Ecto neural progenitor cell (in vitro differentiated cells): ENCODE measurements around the gene C2CD4C.
"Not testable (repeated sequence)": the region's sequence is repeated elsewhere in the genome, so short reads cannot be mapped to it uniquely, and the experiment has no call there.

ENCODE experiments used
- DNase-seq: peaks from one replicate; pipeline ENCODE4 v3.0.0-alpha.2; 2018; ENCODE audit warnings: low spot score

The C2CD4C gene

DNA sequence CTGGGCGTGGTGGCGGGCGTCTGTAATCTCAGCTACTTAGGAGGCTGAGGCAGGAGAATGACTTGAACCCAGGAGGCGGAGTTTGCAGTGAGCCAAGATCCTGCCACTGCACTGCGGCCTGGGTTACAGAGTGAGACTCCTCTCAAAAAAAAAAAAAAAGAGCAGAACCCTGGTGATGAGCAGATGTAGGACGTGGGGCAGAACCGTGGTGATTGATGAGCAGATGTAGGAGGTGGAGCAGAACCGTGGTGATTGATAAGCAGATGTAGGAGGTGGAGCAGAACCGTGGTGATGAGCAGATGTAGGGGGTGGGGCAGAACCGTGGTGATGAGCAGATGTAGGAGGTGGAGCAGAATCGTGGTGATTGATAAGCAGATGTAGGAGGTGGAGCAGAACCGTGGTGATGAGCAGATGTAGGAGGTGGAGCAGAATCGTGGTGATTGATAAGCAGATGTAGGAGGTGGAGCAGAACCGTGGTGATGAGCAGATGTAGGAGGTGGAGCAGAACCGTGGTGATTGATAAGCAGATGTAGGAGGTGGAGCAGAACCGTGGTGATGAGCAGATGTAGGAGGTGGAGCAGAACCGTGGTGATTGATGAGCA, 28.2 kb downstream of the C2CD4C start:
- not testable (repeated sequence) for DNase-seq

DNA sequence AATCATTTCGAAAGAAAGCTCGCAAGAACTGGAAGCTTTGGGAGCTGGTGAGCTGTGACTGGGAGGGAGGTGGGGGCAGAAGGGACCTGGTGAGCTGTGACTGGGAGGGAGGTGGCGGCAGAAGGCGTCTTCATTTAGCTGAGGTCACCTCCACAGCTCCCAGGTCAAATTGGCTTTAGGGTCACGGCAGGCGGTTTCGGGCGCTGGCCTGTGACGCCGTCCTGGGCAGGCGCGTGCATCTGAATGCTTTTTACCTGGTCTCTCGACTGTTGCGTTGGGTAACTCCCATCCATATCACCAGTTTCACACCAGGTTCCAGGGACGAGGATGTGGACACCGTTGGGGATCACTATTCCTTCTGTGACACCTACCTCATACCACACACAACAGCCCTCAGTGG, 29.2 kb downstream of the C2CD4C start:
- no peak for DNase-seq

DNA sequence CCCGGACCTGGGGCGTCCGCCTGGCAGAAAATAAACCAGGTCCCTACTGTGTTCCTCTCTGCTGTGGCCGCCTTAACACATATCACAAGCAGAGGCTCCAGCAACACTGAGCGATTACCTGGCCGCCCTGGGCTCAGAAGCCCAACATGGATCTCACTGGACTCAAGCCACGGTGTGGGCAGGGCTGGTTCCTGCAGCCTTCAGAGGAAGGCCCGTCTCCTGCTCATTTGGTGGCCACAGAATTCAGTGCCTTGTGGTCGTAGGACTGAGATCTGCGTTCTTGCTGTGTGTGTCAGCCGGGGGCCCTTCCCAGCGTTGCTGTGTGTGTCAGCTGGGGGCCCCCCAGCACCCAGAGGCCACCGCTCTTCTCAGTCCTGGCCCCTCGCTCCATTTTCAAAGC, 30.2 kb downstream of the C2CD4C start:
- no peak for DNase-seq

DNA sequence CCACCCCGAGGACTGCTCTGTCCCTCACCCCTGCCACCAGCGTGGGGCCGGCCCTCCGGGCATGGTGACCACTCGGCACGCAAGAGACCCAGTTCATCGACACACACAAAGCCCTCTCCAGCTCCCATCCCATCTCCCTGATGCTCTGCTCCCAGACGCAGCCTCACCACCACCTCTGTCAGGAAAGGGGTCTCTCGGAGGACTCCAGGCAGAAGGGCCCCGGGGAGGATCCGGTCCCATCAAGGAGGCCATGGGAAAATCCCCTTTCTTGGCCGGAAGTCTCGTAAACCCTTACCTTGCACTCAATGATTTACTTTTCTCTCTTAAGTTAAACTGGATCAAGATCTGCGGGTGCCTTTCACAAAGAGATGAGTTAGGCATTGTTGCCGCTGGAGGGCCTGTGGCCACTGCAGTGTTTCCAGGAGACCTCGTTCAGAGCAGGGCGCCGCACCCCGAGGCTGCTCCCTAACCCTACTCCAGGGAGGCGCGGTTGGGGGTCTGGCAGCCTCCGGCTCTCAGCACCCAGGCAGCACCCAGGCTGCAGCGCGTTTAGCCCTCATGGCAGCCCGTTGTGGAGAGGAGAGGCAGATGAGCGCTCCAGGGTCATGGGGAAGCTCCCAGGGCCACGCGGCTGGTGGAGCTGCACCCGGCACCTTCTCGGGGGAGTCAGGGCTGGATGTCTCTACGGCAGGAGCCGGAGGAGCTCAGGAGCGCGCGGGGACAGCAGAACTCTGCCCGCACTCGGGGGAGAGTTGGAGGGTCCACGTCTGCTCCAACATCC, 31.0 kb downstream of the C2CD4C start:
- DNase-seq, result no peak

DNA sequence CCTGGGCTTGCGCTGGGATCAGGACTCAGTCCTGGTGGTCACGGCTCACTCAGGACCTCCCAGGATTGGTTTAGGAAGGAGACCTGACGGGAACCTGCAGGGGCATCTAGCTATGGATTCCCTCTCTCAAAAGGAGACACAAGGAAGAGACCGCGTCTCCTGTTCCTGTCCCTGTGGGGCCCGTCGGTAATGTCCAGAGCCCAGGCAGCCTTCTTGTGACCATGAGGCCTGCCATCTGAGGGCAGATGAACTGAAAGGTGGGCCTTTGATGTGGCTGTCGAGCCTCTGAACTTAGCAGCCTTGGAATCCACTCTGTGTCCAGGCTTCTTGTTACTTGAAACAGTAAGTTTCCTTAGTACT, 32.9 kb downstream of the C2CD4C start:
- DNase-seq, result no peak

DNA sequence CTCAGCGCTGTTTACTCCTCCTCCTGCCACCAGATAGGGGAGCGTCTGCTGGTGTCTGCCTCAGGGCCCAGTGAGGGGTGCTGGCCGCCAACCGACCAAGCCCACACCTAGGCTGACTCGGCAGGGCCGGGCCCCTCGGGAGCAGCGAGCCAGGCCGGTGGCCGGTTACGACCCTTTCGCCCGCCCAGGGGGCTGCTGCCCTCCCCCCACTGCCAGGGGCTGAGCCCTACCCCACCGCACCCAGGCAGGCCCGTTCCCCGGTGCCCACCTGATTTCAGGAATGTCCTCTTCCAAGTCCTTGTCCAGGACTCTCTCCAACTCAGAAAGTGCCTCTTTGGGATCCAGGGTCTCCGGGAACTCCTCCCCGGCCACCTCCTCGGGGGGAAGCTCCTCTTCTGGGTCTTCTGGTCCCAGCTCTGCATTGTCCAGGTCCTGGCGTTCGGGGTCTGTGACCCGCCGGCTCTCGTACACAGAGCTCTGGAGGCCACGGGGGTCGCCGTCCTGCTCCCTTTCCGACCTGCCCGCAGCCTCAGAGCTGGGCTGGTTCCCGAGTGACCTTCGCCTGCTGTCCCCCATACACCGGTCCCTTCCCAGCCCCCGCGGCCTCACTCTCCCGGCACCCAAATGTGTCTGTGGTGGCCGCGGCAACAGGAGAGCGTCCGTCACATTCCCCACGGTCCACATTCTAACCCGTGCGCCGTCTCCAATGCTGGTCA, 33.4 kb downstream of the C2CD4C start:
- no peak for DNase-seq

DNA sequence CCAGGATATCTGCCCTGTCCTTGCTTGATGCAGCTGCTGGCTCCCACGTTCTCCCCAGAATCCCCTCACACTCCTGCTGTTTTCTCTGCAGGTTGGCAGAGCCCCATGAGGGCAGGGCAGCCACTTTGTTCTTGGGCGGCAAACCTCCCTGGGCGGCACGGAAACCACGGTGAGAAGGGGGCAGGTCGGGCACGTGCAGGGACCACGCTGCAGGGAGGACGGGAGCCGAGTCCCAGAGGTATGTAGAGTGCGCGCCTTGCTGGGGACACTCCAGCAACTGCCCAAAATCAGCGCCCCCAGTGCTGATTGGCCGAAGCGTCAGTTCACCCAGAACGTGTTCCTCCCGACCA, 34.1 kb downstream of the C2CD4C start:
- DNase-seq, result no peak

DNA sequence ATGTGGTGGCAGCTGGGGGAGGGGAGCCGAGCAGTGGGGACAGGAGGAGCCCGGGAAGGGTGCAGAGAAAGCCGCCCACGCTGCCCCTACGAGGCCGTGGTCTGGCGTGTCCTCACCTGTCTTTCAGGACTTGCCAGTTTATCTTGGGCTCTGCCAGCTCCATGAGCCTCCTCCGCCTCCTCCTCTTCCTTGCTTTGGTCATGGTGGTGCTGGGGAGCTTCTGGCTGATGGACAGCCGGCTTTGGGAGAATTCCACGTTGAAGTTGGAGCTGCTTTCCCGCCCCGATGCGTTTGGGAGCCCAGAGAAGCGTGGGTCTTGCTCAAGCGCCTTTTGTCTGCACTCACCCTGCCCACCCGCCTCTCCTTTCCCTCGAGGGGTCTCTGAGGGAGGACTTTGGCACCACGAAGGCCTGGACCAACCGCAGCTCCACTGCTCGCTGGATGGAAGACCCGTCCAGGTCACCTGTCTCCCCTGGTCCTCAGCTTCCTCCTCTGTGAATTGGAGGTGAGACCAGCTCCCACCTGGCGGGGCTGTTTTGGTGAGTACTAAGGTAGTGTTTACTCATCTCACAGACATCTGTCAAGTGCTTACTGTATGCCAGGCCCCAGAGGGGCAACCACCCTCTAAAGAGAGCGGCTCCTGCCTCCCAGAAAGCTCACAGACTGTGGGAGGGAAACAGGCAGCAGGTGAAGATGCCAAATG, 34.6 kb downstream of the C2CD4C start:
- no peak for DNase-seq

DNA sequence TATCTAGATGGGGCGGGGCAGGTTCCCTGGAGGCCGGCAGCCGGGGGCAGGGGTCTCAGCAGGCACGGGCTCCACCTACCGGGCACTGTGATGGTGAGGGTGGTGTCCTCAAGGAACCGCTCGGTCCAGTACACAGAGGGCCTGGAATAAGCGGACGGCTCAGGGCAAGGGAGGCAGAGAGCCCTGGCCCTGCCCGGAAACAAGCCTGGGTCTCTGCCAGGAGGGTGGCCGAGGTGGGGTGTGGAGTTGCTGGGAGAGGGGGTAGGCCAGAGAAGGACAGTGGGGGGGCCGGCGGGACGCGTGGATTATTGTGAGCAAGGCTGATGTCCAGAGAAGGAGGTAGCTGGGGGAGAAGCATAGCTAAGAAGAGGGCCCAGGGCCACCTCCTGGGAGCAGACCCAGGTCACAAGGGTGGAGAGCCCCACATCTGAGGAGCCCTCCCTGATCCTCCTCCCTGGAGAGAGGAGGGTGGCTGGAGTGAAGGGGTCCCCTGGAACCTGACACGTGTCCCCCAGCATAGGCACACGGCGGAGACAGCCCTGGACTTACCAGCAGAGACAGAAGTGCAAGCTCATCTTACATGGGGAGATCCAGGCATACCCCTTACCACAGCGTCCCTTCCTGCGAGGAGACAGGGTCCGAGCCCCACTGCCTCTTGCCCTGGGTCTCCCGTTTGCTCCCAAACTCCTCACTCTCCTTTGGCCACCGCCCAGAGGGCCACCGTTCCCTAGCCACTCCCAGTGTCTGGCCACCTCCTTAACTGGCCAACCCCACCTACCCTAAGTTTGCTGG, 35.4 kb downstream of the C2CD4C start:
- no peak for DNase-seq

DNA sequence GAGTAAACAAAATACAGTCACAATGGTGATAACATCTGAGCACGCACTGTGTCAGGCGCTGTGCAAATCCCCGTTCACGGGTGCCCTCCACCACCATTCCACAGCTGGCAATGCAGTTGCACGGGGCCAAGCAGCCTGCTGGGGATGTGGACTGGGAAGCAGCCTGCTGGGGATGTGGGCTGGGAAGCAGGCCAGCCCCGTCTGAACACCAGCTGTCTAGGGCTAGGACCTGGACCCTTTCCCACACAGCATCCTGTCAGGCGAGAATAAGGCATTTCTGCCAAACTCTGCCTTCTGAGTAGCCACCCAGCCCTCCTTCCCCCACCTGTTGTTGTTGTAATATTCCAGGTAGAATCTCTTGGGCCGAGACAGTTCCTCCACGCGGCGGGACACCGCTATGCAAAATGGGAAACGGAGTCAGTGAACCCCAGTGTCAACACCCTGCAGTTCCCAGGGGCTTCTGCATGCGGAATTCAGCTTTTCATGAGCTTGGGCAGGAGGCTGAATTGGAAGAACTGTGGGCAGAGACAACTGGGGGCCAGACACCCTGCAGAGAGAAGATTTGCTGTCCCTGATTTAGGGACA, 36.5 kb downstream of the C2CD4C start:
- no peak for DNase-seq

DNA sequence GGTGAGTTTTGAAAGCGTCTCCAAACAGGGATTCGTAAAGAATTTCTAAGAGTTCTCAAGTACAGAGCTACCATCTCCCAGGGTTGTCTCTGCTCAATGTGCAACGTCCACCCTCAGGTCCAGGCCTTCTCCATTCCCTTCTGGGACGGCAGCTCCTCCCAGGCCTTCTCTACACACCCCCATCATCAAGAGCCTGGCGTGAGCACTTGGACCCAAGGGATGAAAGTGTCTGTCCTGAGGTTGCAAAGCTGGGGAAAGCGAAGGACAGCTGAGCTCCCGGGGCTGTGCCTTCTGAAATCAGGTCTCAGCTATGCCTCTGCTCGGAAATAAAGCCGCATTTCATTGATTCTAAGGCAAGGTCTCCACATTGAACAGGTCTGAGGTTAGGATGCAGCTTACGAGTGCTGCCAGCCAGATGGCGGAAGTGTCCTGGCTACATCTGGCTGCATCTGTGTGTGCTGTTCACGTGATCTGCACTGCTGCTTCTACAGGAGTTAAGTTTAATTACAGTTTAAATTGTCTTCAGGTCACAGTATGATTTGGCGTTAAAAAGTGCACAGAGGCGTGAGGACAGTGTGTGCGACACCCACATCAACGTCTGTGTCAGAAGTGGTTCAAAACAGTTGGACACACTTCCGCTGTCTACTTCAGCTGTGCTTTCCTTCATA, 37.3 kb downstream of the C2CD4C start:
- DNase-seq, result no peak

DNA sequence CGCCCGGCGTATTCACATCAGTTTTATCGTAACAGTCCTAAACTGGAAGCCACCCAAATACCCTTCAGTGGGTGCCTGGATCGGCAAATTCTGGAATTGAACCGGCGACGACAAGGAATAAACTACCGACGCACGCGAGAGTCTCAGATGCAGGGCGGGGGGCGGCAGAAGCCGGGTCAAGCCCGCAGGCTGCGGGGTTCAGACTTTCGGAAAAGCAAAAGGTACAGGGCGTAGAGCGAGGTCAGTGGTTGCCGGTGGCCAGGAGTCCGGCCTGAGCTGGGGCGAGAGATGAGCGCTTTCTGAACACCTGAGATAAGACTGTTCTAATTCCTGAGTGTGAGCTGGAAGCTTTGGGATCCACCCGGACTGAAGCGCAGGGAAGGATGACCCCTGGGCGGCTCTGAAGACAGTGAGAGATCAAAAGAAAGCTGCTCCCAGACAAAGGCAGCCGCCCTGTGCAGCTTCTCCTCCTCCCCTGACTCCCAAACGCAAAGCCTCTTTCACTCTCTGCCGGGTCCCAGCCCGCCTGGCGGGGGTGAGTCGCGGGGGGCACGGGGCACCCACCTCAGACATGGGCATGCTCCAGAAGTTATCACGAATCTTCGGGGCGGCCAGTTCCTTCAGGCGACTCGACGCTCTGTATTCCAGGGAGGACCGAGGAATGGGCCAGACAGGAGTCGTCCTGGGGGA, 38.2 kb downstream of the C2CD4C start:
- peak; percentile 41 for DNase-seq

DNA sequence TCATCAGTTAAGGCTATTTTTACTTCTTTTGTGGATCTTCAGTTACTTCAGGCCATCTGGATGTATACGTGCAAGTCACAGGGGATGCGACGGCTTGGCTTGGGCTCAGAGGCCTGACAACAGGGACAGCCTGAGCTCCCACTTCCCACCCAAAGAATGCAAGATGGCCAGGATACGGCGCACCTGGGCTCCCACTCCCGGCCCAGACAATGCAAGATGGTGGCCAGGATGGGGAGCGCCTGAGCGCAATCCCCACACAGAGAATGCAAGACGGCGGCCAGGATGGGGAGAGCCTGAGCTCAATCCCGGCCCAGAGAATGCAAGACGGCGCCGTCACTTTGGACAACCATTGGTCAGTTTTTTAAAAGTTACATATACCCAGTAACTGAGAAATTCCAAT, 39.1 kb downstream of the C2CD4C start:
- DNase-seq, result peak; percentile 38

DNA sequence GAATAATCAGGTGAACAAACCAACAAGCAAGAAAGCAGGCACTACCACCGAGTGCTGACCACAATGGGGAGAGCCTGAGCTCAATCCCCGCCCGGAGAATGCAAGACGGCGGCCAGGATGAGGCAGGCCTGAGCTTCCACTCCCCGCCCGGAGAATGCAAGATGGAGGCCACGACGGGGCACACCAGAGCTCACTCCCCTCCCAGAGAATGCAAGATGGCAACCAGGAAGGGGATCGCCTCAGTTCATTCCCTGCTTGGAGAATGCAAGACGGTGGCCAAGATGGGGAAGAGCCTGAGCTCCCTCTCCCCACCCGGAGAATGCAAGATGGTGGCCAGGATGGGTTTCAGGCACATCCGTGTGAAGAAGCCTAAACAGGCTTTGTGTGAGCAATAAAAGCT, 39.7 kb downstream of the C2CD4C start:
- DNase-seq, result no peak

DNA sequence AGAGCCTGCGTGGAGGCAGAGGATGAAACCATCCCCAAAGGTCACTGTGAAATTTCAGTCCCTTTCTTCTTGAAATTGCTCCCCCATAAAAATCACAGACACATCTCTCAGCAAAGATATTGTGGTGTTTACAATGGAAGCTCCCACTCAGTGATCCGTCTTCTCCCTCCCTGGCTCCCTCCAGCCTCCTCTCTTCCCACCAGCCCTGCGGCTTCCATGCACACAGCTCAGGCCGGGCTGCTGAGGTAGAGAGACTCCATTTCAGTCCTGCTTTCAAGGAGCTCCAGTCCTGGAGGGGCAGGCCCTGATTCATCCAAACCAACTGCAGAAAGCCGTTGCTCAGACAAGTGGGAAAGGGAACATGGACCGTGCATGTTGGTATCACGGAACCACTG, 40.3 kb downstream of the C2CD4C start:
- DNase-seq, result no peak

DNA sequence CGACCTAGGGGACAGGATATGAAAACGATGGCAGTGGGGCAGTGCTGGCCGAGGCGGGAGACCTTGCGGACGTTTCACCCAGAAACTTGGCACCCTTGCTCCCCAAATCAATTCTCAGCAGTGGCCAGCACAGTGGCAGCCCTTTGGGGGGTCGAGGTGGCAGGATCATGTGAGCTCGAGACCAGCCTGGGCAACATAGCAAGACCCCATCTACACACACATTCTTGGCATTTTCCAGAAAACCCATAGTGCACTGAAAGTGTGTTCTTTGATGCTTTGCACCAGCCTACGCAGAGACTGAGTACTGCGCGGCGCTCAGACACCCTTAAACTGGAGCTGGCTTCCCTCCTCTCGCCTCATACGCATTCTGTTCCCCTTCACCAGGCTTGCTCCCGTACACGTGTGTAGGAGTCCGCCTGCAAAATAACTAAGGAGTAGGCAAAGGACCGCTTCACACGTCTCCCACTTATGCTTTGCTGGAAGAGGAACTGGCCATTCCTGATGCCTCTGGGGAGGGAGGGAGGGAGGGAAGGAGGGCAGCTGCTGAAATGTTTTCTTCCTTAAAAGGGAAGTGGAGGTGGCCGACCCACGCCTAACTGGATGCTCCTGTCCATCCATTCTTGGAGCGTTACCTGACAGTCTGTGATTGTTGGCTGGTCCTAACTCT, 40.9 kb downstream of the C2CD4C start:
- DNase-seq, result no peak

DNA sequence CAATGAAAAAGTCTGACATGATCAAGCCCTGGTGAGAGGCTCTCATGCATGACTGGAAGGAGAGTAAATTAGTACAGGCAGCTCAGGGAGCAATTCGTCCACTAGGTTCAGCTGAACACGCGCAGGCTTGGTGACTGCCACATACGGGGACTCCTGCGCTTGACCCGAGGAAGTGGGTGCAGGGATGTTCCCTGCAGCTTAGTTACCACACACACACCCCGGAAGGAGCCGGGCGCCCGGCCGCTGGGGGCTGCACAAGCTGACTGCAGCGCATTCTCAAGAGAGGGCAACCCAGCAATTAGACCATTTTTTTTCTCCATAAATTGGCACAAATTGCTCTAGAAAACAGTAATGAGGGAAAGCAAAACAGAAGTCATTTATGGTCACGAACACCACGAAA, 41.4 kb downstream of the C2CD4C start:
- no peak for DNase-seq

DNA sequence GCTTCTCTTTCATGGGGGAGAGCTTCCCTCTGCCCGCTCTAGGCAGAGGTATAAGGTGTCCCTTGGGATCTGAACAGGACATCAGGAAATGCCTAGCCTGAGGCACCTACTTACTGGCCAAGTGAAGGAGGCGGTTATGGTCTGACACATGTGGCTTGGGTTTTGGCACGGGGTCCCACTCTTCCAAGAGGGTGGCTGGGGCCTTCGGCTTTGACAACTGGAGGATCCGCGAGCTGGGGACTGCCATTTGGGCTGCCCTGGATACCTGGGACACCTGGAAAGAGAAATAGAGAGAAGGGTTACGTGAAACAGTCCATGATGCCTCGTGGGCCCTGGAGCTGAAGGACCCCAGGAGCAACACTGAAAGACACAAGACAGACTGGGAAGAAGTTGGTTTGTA, 42.0 kb downstream of the C2CD4C start:
- DNase-seq, result no peak

DNA sequence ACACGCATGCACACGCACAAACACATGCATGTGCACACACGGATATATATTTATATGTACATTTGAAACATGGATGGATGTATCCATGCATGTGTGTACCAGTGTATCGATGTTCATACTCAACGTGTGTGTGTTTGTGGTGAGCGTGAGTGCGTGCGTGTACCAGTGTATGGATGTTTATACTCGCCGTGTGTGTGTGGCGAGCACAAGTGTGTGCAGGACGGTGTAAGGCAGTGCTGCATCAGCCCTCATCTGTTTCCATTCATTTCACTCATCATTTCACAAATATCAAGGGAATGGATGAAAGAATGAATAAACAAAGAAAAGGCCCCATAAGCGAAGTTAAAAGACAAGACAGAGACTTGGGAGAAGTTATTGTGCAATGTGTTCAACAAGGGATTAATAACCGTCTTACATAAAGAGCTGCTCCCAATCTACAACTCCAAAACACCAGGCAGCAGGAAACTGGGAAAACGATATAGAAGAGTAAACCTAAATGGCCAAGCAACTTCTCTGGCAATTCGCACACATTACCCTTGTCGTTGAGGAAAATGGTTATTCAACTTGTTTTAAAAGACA, 42.7 kb downstream of the C2CD4C start:
- no peak for DNase-seq
